MM.1S (cell line): ENCODE data around the gene CACNA2D1.

Experiments used
- DNase-seq: peaks from one replicate; pipeline ENCODE4 v3.0.0-alpha.2; 2015
- H2AFZ ChIP-seq: fragments of 300-600 bp; sonication (generic); 2 replicates; pipeline ENCODE4 v1.6.0; 2016; ENCODE audit warnings: antibody characterized with exemption, low read length
- H3F3A ChIP-seq: fragments of 300-600 bp; sonication (generic); 2 replicates; pipeline ENCODE4 v1.6.1; 2016; ENCODE audit warnings: mild to moderate bottlenecking, antibody characterized with exemption, low read length, moderate library complexity, mixed read lengths; ENCODE audit not compliant: insufficient read depth
- H3K27ac ChIP-seq: fragments of 300-600 bp; sonication (generic); 2 replicates; pipeline ENCODE4 v1.5.1; 2016; ENCODE audit warnings: mild to moderate bottlenecking, low read length
- H3K27me3 ChIP-seq: fragments of 300-600 bp; sonication (generic); replicated peaks from 2 replicates; pipeline ENCODE4 v1.6.0; 2016; ENCODE audit warnings: low read length; ENCODE audit not compliant: insufficient read depth
- H3K36me3 ChIP-seq: fragments of 300-600 bp; sonication (generic); replicated peaks from 2 replicates; pipeline ENCODE4 v1.6.1; 2016; ENCODE audit warnings: mild to moderate bottlenecking, low read length, mixed read lengths; ENCODE audit not compliant: insufficient read depth
- H3K4me1 ChIP-seq: fragments of 300-600 bp; sonication (generic); 2 replicates; pipeline ENCODE4 v1.6.1; 2016; ENCODE audit warnings: low read length, mixed read lengths
- H3K4me2 ChIP-seq: fragments of 300-600 bp; sonication (generic); 2 replicates; pipeline ENCODE4 v1.6.0; 2016; ENCODE audit warnings: low read depth, low read length
- H3K4me3 ChIP-seq: fragments of 300-600 bp; sonication (generic); 2 replicates; pipeline ENCODE4 v1.5.1; 2016; ENCODE audit warnings: low read length, mixed read lengths
- H3K79me2 ChIP-seq: fragments of 300-600 bp; sonication (generic); 2 replicates; pipeline ENCODE4 v1.6.1; 2016; ENCODE audit warnings: mixed run types, low read length, mixed read lengths
- H3K9ac ChIP-seq: fragments of 300-600 bp; sonication (generic); 2 replicates; pipeline ENCODE4 v1.6.1; 2016; ENCODE audit warnings: low read length, mixed read lengths
- H3K9me2 ChIP-seq: fragments of 300-600 bp; sonication (generic); replicated peaks from 2 replicates; pipeline ENCODE4 v1.6.1; 2016; ENCODE audit warnings: mild to moderate bottlenecking, low read length, mixed read lengths; ENCODE audit not compliant: insufficient read depth
- H3K9me3 ChIP-seq: fragments of 300-600 bp; sonication (generic); replicated peaks from 2 replicates; pipeline ENCODE4 v1.6.1; 2016; ENCODE audit warnings: mild to moderate bottlenecking, low read length, mixed read lengths; ENCODE audit not compliant: insufficient read depth
- H4K20me1 ChIP-seq: fragments of 300-600 bp; sonication (generic); 2 replicates; pipeline ENCODE4 v1.6.1; 2016; ENCODE audit warnings: mild to moderate bottlenecking, low read length, moderate library complexity, mixed read lengths; ENCODE audit not compliant: insufficient read depth
- EZH2 ChIP-seq: fragments of 300-600 bp; sonication (generic); optimal IDR thresholded peaks from 2 replicates; pipeline ENCODE3; 2017; ENCODE audit warnings: low read depth, mild to moderate bottlenecking, antibody characterized with exemption, low read length, mixed read lengths
- EZH2phosphoT487 ChIP-seq: fragments of 300-600 bp; sonication (generic); IDR thresholded peaks from 2 replicates; pipeline ENCODE4 v1.6.1; 2018; ENCODE audit warnings: antibody characterized with exemption, low read length
- TF ChIP-seq, protein P1 (sequence below): fragments of 300-600 bp; sonication (generic); IDR thresholded peaks from 2 replicates; pipeline ENCODE4 v1.5.1; 2016; ENCODE audit warnings: antibody characterized with exemption, low read length, mixed read lengths

Gene CACNA2D1

DNA sequence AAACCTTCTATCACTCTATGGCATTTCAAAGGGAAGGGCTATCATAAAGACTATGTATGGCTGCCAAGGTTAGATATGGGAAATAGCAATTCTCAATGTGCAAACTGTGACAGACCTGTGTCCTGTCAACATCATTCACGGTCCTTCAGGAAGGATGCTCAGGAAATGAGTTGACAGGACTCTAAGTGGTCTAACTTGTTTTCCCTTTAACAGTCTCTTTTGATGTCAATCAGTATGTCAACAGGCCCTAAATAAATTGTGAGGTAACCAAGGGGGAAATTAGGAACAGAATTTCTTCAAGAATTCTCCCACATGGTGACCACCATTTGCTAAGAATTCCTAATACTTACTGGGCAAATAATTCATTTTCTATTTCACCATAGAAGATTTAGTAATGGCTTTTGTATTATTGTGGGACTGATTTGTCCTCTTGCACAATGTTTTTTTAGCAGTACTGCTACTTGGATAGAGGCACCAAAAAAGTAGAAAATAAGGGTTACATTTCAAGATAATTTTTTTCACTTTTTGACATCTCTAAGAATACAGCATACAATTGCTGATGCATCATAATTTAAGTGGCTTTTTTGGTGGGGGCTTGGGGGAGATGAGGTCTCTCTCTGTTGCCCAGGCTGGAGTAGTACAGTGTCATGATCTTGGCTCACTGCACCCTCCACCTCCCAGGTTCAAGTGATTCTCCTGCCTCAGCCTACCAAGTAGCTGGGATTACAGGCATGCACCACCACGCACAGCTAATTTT, 275.8 kb downstream of the CACNA2D1 start:
- no peak overlapping the region for H3K4me3 ChIP-seq
- no peaks in the 10 kb centered on the region for H3K79me2 ChIP-seq
- no peaks in the 10 kb centered on the region for H3K9me3 ChIP-seq
- H3K9ac ChIP-seq = no peak overlapping the region
- H3K9me2 ChIP-seq = no peaks in the 10 kb centered on the region
- no peak overlapping the region for H3K27ac ChIP-seq
- no peaks in the 10 kb centered on the region for H3K36me3 ChIP-seq
- no peaks in the 10 kb centered on the region for H4K20me1 ChIP-seq
- no peak for DNase-seq
- no peak overlapping the region for H3K4me2 ChIP-seq
- H3K27me3 ChIP-seq = no peaks in the 10 kb centered on the region
- no peaks in the 10 kb centered on the region for H3F3A ChIP-seq
- no peak for TF ChIP-seq EZH2
- TF ChIP-seq EZH2phosphoT487 = no peak
- TF ChIP-seq, protein P1, sequence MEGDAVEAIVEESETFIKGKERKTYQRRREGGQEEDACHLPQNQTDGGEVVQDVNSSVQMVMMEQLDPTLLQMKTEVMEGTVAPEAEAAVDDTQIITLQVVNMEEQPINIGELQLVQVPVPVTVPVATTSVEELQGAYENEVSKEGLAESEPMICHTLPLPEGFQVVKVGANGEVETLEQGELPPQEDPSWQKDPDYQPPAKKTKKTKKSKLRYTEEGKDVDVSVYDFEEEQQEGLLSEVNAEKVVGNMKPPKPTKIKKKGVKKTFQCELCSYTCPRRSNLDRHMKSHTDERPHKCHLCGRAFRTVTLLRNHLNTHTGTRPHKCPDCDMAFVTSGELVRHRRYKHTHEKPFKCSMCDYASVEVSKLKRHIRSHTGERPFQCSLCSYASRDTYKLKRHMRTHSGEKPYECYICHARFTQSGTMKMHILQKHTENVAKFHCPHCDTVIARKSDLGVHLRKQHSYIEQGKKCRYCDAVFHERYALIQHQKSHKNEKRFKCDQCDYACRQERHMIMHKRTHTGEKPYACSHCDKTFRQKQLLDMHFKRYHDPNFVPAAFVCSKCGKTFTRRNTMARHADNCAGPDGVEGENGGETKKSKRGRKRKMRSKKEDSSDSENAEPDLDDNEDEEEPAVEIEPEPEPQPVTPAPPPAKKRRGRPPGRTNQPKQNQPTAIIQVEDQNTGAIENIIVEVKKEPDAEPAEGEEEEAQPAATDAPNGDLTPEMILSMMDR = no peak
- no peak overlapping the region for H2AFZ ChIP-seq
- no peaks in the 10 kb centered on the region for H3K4me1 ChIP-seq

DNA sequence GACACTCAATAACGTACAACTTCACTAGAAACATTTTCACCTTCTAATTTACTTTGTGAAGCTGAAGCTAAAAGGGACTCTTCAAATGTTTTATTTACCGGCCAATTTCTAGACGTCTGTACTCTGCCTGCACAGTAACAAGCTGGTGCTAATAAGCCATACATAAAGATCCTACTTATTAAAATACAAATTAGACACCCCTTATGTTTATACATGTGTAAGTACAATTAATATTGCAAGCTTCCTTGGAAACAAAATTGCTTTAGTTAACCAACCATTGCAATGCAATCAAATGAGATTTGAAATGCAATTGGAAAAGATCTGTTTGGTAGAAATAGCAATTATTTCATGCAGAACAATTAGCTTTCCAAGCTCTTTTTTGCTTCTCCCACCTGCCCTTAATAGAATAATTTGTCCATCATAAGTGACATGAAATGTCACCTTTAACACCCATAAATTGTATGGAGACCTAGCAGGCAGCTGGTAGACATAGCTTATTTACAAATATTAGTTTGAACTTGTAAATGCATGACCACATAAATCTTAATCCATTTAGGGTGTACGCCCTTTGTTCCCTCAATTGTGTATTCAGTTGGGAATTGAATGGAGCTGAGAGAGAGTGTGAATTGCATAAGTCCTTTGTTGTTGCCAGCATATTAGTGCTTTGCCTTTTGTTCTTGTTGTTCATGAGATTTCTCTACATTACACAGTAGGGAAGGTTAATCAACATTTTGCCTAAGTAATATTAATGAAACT, 277.1 kb downstream of the CACNA2D1 start:
- Histone ChIP-seq H3K27ac (no peak overlapping the region), H3K4me1 (no peaks in the 10 kb centered on the region), H3F3A (no peaks in the 10 kb centered on the region), H3K79me2 (no peaks in the 10 kb centered on the region), H3K9me3 (no peaks in the 10 kb centered on the region), H3K4me3 (no peak overlapping the region), H2AFZ (no peak overlapping the region), H3K27me3 (no peaks in the 10 kb centered on the region), H4K20me1 (no peaks in the 10 kb centered on the region), H3K9ac (no peak overlapping the region), H3K36me3 (no peaks in the 10 kb centered on the region), H3K9me2 (no peaks in the 10 kb centered on the region), H3K4me2 (no peak overlapping the region)
- no peak for TF ChIP-seq EZH2phosphoT487
- TF ChIP-seq, protein P1 = no peak
- TF ChIP-seq EZH2 = no peak
- no peak for DNase-seq

DNA sequence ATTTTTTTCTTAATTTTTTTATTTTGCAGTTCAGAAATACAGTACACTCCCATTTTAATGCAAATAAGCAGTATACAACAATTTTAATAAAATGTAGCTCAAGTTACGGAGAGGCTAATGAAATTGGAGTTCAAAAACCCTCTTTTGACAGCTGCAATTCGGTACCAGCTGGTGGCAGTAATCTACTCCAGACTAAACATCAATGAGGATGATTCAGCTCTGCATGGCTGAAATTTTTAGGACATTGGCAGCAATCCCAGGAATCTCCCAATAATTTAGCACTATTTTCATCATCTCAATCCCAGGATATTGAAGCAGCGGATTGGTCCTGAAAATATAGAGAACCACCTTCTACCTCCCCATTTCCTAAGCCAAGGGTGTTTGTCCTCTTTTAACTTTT, 278.8 kb downstream of the CACNA2D1 start:
- Histone ChIP-seq H3K27ac (no peak overlapping the region), H3K4me3 (no peak overlapping the region), H3K9ac (no peak overlapping the region), H2AFZ (no peak overlapping the region), H3K4me2 (no peak overlapping the region), H4K20me1 (no peaks in the 10 kb centered on the region), H3K9me2 (no peaks in the 10 kb centered on the region), H3K36me3 (no peaks in the 10 kb centered on the region), H3F3A (no peaks in the 10 kb centered on the region), H3K79me2 (no peaks in the 10 kb centered on the region), H3K9me3 (no peaks in the 10 kb centered on the region), H3K27me3 (no peaks in the 10 kb centered on the region), H3K4me1 (no peaks in the 10 kb centered on the region)
- no peak for TF ChIP-seq EZH2
- TF ChIP-seq, protein P1 = no peak
- TF ChIP-seq EZH2phosphoT487 = no peak
- DNase-seq = no peak
